NOMO-1 (cell line): Measurements from ENCODE around the gene RHBDD3.

Experiments used
- DNase-seq, 2 experiments: peaks; one replicate each; lab custom pipeline; 2025; ENCODE audit not compliant: unreplicated experiment in 2 of 2; lab: John Stamatoyannopoulos, UW

The RHBDD3 gene

GRCh38 chr22:29306835-29307595, 39.2 kb upstream of the RHBDD3 start:
- DNase-seq: peak; percentile 32 to 59

- DNase-seq: peak; percentile 41 to 70
These were observed 38.5 kb upstream of the RHBDD3 start, which contains the start of gene GAS2L1 for GRCh38 chr22:29306175-29306834. Gene GAS2L1, plus strand, starts transcription at chr22:29306650. Its CDS starts 1,456 bp downstream, at chr22:29308106.

GRCh38 chr22:29305836-29306174, 38.0 kb upstream of the RHBDD3 start:
- DNase-seq: no peak

- DNase-seq: no peak
These were observed 35.1 kb upstream of the RHBDD3 start for GRCh38 chr22:29302681-29303465.

GRCh38 chr22:29302402-29302680, 34.6 kb upstream of the RHBDD3 start:
- no peak for DNase-seq

- DNase-seq: no peak
These were observed 34.1 kb upstream of the RHBDD3 start for GRCh38 chr22:29301716-29302401.

GRCh38 chr22:29300807-29301601, 33.2 kb upstream of the RHBDD3 start:
- no peak for DNase-seq

- no peak for DNase-seq
These were observed 32.7 kb upstream of the RHBDD3 start for GRCh38 chr22:29300467-29300806.

GRCh38 chr22:29299136-29299900, 31.5 kb upstream of the RHBDD3 start:
- DNase-seq: no peak

GRCh38 chr22:29298641-29299040, 30.9 kb upstream of the RHBDD3 start:
- no peak for DNase-seq

- DNase-seq: no peak
These were observed 24.6 kb upstream of the RHBDD3 start for GRCh38 chr22:29292379-29292778.

GRCh38 chr22:29291215-29291614, 23.4 kb upstream of the RHBDD3 start:
- DNase-seq: no peak

GRCh38 chr22:29290061-29290460, 22.3 kb upstream of the RHBDD3 start:
- DNase-seq: no peak

- DNase-seq: peak in 1 of 2 experiments; percentile 15
These were observed 21.1 kb upstream of the RHBDD3 start for GRCh38 chr22:29288837-29289236.

- no peak for DNase-seq
These were observed 16.4 kb upstream of the RHBDD3 start for GRCh38 chr22:29284196-29284595.

GRCh38 chr22:29277927-29278326, 10.1 kb upstream of the RHBDD3 start:
- DNase-seq: no peak

- no peak for DNase-seq
These were observed 8.2 kb upstream of the RHBDD3 start for GRCh38 chr22:29275819-29276565.

GRCh38 chr22:29275167-29275566, 7.4 kb upstream of the RHBDD3 start:
- no peak for DNase-seq

GRCh38 chr22:29272624-29273023, 4.8 kb upstream of the RHBDD3 start:
- DNase-seq: no peak
